ENCODE measurements around the gene PAPOLA. TPM values are rescaled to one million over a fixed set of nuclear protein-coding genes. Genes with fewer than 3 reads are reported as not detected.

Gene PAPOLA
- total and polyA plus RNA-seq, 9 of the 15 experiments (the other 6 are each of a cell fraction or from before 2014, with no cell fraction given) = 51.1 to 199 (median 95.8) TPM

DNA sequence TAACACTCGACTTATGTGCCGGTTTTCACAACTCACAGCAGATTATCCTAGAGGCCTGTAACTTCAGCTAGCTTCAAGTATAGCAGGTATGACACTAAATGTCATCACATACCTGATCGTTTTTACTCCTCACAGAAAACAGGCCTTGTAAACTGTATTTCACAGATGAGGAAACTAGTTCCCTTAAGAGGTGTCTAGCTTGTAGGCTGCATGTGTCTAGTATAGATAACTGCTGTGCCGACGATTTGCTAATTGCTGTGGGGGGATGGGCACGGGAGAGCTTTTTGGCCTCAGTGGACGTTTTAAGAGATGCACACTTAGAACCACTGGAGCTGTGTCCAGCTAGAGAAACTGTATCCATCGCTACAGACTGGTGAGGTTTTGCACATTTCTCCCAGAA is 78.8 kb downstream of the PAPOLA start (continued):
- TF ChIP-seq, protein P1, sequence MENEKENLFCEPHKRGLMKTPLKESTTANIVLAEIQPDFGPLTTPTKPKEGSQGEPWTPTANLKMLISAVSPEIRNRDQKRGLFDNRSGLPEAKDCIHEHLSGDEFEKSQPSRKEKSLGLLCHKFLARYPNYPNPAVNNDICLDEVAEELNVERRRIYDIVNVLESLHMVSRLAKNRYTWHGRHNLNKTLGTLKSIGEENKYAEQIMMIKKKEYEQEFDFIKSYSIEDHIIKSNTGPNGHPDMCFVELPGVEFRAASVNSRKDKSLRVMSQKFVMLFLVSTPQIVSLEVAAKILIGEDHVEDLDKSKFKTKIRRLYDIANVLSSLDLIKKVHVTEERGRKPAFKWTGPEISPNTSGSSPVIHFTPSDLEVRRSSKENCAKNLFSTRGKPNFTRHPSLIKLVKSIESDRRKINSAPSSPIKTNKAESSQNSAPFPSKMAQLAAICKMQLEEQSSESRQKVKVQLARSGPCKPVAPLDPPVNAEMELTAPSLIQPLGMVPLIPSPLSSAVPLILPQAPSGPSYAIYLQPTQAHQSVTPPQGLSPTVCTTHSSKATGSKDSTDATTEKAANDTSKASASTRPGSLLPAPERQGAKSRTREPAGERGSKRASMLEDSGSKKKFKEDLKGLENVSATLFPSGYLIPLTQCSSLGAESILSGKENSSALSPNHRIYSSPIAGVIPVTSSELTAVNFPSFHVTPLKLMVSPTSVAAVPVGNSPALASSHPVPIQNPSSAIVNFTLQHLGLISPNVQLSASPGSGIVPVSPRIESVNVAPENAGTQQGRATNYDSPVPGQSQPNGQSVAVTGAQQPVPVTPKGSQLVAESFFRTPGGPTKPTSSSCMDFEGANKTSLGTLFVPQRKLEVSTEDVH (IDR thresholded peaks at IDR 0.05; ENCODE audit: low read depth, partially characterized antibody) = no peak
- TF ChIP-seq TEAD4 (IDR thresholded peaks at IDR 0.05; ENCODE audit: low read length) = peak; percentile 82
- TF ChIP-seq TEAD4 (CRISPR knock-in tag; IDR thresholded peaks at IDR 0.05; ENCODE audit: borderline replicate concordance) = no peak
- TF ChIP-seq, protein P2, sequence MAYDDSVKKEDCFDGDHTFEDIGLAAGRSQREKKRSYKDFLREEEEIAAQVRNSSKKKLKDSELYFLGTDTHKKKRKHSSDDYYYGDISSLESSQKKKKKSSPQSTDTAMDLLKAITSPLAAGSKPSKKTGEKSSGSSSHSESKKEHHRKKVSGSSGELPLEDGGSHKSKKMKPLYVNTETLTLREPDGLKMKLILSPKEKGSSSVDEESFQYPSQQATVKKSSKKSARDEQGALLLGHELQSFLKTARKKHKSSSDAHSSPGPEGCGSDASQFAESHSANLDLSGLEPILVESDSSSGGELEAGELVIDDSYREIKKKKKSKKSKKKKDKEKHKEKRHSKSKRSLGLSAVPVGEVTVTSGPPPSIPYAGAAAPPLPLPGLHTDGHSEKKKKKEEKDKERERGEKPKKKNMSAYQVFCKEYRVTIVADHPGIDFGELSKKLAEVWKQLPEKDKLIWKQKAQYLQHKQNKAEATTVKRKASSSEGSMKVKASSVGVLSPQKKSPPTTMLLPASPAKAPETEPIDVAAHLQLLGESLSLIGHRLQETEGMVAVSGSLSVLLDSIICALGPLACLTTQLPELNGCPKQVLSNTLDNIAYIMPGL (CRISPR knock-in tag; IDR thresholded peaks at IDR 0.05) = no peak
- TF ChIP-seq, protein P3, sequence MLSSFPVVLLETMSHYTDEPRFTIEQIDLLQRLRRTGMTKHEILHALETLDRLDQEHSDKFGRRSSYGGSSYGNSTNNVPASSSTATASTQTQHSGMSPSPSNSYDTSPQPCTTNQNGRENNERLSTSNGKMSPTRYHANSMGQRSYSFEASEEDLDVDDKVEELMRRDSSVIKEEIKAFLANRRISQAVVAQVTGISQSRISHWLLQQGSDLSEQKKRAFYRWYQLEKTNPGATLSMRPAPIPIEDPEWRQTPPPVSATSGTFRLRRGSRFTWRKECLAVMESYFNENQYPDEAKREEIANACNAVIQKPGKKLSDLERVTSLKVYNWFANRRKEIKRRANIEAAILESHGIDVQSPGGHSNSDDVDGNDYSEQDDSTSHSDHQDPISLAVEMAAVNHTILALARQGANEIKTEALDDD (IDR thresholded peaks at IDR 0.05) = peak; percentile 97
- TF ChIP-seq SMARCA4 (IDR thresholded peaks at IDR 0.05) = peak; percentile 62; the same call in 1 of the 2 replicates
- no peak for TF ChIP-seq POLR2B (IDR thresholded peaks at IDR 0.05; ENCODE audit: low read depth, partially characterized antibody)
- TF ChIP-seq SOX6 (IDR thresholded peaks at IDR 0.05) = 0 out of 2 replicates have a peak, but pooled peaks have one; percentile 33
- peak; percentile 22; the same call in 1 of the 2 replicates for TF ChIP-seq GATA2 (CRISPR knock-in tag; IDR thresholded peaks at IDR 0.05)
- no peak for TF ChIP-seq BMI1 (IDR thresholded peaks at IDR 0.05; ENCODE audit: low read length)
- no peak for TF ChIP-seq CCAR2 (IDR thresholded peaks at IDR 0.05; ENCODE audit: low read depth, low read length)
- peak; percentile 54 for TF ChIP-seq EP300 (IDR thresholded peaks at IDR 0.05; ENCODE audit: low read length)
- TF ChIP-seq, protein P4, sequence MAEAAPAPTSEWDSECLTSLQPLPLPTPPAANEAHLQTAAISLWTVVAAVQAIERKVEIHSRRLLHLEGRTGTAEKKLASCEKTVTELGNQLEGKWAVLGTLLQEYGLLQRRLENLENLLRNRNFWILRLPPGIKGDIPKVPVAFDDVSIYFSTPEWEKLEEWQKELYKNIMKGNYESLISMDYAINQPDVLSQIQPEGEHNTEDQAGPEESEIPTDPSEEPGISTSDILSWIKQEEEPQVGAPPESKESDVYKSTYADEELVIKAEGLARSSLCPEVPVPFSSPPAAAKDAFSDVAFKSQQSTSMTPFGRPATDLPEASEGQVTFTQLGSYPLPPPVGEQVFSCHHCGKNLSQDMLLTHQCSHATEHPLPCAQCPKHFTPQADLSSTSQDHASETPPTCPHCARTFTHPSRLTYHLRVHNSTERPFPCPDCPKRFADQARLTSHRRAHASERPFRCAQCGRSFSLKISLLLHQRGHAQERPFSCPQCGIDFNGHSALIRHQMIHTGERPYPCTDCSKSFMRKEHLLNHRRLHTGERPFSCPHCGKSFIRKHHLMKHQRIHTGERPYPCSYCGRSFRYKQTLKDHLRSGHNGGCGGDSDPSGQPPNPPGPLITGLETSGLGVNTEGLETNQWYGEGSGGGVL (CRISPR knock-in tag; IDR thresholded peaks at IDR 0.05) = no peak
- TF ChIP-seq CEBPB (tag; IDR thresholded peaks at IDR 0.05) = peak; percentile 51; the same call in 1 of the 2 replicates
- TF ChIP-seq SAFB2 (IDR thresholded peaks at IDR 0.05; ENCODE audit: borderline replicate concordance, low read depth, low read length, severe bottlenecking) = no peak
- peak; percentile 48; the same call in 1 of the 2 replicates for TF ChIP-seq PML (IDR thresholded peaks at IDR 0.05; ENCODE audit: low read length)
- TF ChIP-seq, protein P5, sequence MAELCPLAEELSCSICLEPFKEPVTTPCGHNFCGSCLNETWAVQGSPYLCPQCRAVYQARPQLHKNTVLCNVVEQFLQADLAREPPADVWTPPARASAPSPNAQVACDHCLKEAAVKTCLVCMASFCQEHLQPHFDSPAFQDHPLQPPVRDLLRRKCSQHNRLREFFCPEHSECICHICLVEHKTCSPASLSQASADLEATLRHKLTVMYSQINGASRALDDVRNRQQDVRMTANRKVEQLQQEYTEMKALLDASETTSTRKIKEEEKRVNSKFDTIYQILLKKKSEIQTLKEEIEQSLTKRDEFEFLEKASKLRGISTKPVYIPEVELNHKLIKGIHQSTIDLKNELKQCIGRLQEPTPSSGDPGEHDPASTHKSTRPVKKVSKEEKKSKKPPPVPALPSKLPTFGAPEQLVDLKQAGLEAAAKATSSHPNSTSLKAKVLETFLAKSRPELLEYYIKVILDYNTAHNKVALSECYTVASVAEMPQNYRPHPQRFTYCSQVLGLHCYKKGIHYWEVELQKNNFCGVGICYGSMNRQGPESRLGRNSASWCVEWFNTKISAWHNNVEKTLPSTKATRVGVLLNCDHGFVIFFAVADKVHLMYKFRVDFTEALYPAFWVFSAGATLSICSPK (IDR thresholded peaks at IDR 0.05; ENCODE audit: borderline replicate concordance) = no peak
- TF ChIP-seq ARID1B (IDR thresholded peaks at IDR 0.05) = peak; percentile 85
- TF ChIP-seq ZEB2 (IDR thresholded peaks at IDR 0.05) = no peak; the same call in 1 of the 2 replicates
- TF ChIP-seq ZBTB8A (IDR thresholded peaks at IDR 0.05; ENCODE audit: partially characterized antibody) = no peak
- peak; percentile 80 for TF ChIP-seq LEF1 (IDR thresholded peaks at IDR 0.05)
- peak; percentile 64; the same call in 1 of the 2 replicates for TF ChIP-seq POLR2AphosphoS5 (IDR thresholded peaks at IDR 0.05; ENCODE audit: control insufficient read depth, insufficient read depth, low read depth, low read length)

All from K562 (cell line).